Ishikawa (cell line): ENCODE results near the gene NTF3.

Source experiments
- CEBPB ChIP-seq: IDR thresholded peaks from 2 replicates; pipeline ENCODE4 v1.6.1; 2012
- CREB1 ChIP-seq: IDR thresholded peaks from 2 replicates; pipeline ENCODE4 v1.6.1; 2012; ENCODE audit warnings: low read depth
- EGR1 ChIP-seq: IDR thresholded peaks from 2 replicates; pipeline ENCODE4 v1.6.1; 2012
- EP300 ChIP-seq: IDR thresholded peaks from 2 replicates; pipeline ENCODE4 v1.6.1; 2012; ENCODE audit warnings: borderline replicate concordance
- FOXM1 ChIP-seq: IDR thresholded peaks from 2 replicates; pipeline ENCODE4 v1.6.1; 2012; ENCODE audit warnings: low read depth, borderline replicate concordance
- MAX ChIP-seq: IDR thresholded peaks from 2 replicates; pipeline ENCODE4 v1.6.1; 2012
- NFIC ChIP-seq: IDR thresholded peaks from 2 replicates; pipeline ENCODE4 v1.6.1; 2012
- RAD21 ChIP-seq: IDR thresholded peaks from 2 replicates; pipeline ENCODE4 v1.6.1; 2012; ENCODE audit warnings: low read depth
- REST ChIP-seq: IDR thresholded peaks from 2 replicates; pipeline ENCODE4 v1.6.1; 2012; ENCODE audit warnings: low read depth, mild to moderate bottlenecking
- TAF1 ChIP-seq: IDR thresholded peaks from 2 replicates; pipeline ENCODE4 v1.6.1; 2012; ENCODE audit warnings: low read depth, mild to moderate bottlenecking
- TCF12 ChIP-seq: IDR thresholded peaks from 2 replicates; pipeline ENCODE4 v1.6.1; 2012; ENCODE audit warnings: low read depth
- TEAD4 ChIP-seq: IDR thresholded peaks from 2 replicates; pipeline ENCODE4 v1.6.1; 2012
- USF1 ChIP-seq: IDR thresholded peaks from 2 replicates; pipeline ENCODE4 v1.6.1; 2012
- YY1 ChIP-seq: IDR thresholded peaks from 2 replicates; pipeline ENCODE4 v1.6.1; 2012; ENCODE audit warnings: low read depth
- ZBTB7A ChIP-seq: IDR thresholded peaks from 2 replicates; pipeline ENCODE4 v1.6.1; 2012; ENCODE audit warnings: low read depth

The NTF3 gene

GRCh38 chr12:5437182-5437583 lies 5.3 kb downstream of the NTF3 start:
- TF ChIP-seq EGR1 = no peak
- no peak for TF ChIP-seq EP300
- TF ChIP-seq ZBTB7A = no peak
- TF ChIP-seq YY1 = no peak
- TF ChIP-seq TCF12 = no peak
- TF ChIP-seq MAX = no peak

GRCh38 chr12:5437589-5437988 lies 5.7 kb downstream of the NTF3 start:
- TF ChIP-seq NFIC (no peak), FOXM1 (no peak), USF1 (no peak), REST (no peak), CREB1 (no peak), CEBPB (no peak), EGR1 (no peak), TAF1 (no peak), ZBTB7A (no peak), EP300 (no peak), TCF12 (no peak), MAX (no peak), TEAD4 (no peak), RAD21 (no peak), YY1 (no peak)

- TF ChIP-seq MAX = no peak
- no peak for TF ChIP-seq EP300
- no peak for TF ChIP-seq YY1
- no peak for TF ChIP-seq ZBTB7A
- no peak for TF ChIP-seq REST
- no peak for TF ChIP-seq CEBPB
- no peak for TF ChIP-seq CREB1
- no peak for TF ChIP-seq TCF12
- no peak for TF ChIP-seq TAF1
- no peak for TF ChIP-seq TEAD4
- TF ChIP-seq USF1 = no peak
- TF ChIP-seq RAD21 = no peak
- no peak for TF ChIP-seq EGR1
These were observed 6.8 kb downstream of the NTF3 start for GRCh38 chr12:5438671-5439200.

GRCh38 chr12:5439371-5439771 lies 7.5 kb downstream of the NTF3 start:
- TF ChIP-seq CEBPB = no peak
- TF ChIP-seq YY1 = no peak
- TF ChIP-seq REST = no peak
- no peak for TF ChIP-seq USF1
- TF ChIP-seq RAD21 = no peak
- no peak for TF ChIP-seq TAF1
- no peak for TF ChIP-seq MAX
- no peak for TF ChIP-seq NFIC
- no peak for TF ChIP-seq TEAD4
- no peak for TF ChIP-seq CREB1
- TF ChIP-seq FOXM1 = no peak
- TF ChIP-seq EGR1 = no peak
- no peak for TF ChIP-seq ZBTB7A
- no peak for TF ChIP-seq TCF12
- no peak for TF ChIP-seq EP300
